ENCODE data around the gene DOCK11. TPM values are rescaled to one million over a fixed set of nuclear protein-coding genes. Genes with fewer than 3 reads are reported as not detected.
"Not testable (repeated sequence)": the region's sequence is repeated elsewhere in the genome, so short reads cannot be mapped to it uniquely, and the experiment has no call there.

DOCK11 gene
- 17.3 and 18.0 TPM in 2 replicates for total RNA-seq (2014; rRNA removed; shearing (Covaris generic))

DNA sequence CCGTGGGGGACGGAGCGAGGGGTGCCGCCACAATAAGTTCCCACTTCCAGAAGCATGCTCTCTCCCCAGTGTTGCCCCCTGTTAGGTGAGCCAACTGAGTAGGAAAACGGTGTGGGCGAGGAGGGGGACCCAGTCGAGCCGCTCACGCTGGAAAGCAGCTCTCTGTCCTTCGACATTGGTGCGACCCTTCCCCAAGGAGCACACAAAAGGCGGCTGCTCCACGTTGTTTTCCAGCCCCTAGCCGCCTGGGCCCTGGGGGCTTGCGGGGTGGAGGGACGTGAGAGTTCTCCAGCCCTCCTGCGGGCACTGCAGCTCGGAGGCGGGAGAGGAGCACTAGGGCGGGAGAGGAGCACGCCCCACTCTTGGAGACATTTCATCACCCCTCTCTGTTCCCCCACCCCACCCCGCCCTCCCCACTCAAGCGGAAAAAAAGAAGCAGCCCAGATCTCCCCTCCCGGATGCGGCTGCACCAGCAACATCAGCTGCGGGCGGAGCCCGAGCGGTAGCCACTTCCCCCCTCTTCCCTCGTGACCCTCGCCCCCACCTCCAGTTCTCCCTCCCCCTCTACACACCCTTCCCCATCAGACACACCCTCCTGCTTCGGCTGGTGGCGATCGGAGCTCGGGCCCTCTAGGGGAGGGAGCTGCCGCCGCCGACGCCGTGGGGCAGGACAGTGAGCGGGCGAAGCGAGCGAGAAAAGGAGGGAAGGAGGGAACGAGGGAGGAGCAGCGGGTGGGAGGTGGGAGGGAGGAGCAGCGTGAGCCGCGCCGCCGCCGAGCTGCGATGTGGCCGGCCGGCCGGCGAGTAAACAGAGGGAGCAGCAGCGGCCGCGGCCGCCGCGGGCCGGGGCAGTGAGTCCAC, at the start of gene DOCK11:
DOCK11 (plus strand) TSS at position 755 of the 861 bp plus-strand sequence. CDS start 157 bp downstream, outside the sequence.
- Histone ChIP-seq H3K4me1 (peaks cover 14% of the 10 kb centered on the region), H3K9me3 (replicated peaks) (no peaks in the 10 kb centered on the region), H3K4me3 (peak within 1 kb of the TSS; percentile 82), H3K36me3 (no peaks in the 10 kb centered on the region), H3K27ac (peak within 1 kb of the TSS; percentile 32; the same call in 1 of the 2 replicates), H3K27me3 (no peaks in the 10 kb centered on the region)
- peak; percentile 82 to 84 for DNase-seq

DNA sequence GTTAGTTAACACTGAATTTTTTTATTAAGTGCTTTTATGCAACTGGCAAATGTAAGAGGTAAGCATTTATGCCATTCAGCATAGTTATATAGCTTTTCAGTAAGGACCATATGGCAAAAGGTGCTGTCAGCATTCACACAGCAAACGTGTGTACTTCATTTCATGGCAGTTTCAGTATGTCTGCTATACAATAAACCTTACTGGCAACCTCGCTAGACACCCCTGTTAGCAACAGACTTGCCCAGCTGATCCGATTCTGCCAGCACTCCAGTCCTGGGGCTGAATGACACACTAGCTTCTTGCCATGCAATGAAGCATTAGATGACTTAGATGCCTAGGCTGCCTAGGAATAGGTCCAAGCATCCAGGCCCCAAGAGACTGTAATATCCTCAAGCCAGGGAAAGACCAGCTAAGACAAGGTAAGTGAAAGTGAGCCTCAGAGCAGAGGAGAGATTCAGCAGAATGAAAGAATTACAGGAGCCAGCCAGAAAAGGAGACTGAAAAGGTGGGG, 47.3 kb upstream of the DOCK11 start:
- Histone ChIP-seq H3K36me3 (peaks cover 13% of the 10 kb centered on the region), H3K27me3 (no peaks in the 10 kb centered on the region), H3K4me3 (no peak overlapping the region), H3K27ac (no peak overlapping the region), H3K9me3 (replicated peaks) (no peaks in the 10 kb centered on the region), H3K4me1 (no peaks in the 10 kb centered on the region)
- DNase-seq = no peak

DNA sequence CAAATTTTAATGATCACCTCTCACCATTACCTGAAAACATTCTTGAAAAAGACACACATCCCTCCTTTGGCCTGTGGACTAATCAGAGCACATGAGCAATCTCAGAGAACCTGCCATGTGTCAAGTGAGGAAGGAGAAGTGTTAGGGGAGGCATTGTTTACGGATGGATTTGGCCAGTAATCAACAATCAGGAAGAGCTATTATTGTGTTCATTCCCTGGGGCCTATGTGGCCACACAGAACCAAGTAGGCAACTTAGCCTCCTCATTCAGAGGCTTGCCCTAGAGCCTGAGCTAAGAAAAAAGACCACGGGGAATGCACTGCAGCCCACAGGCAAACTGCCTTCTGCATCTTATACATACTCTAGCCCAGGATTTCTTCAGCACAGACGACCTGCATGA, 40.6 kb upstream of the DOCK11 start:
- H3K27ac ChIP-seq = no peak overlapping the region
- H3K36me3 ChIP-seq = peaks cover 6% of the 10 kb centered on the region; the same call in 1 of the 2 replicates
- H3K27me3 ChIP-seq = no peaks in the 10 kb centered on the region
- DNase-seq = peak in 1 of 2 experiments; percentile 5
- no peaks in the 10 kb centered on the region for H3K4me1 ChIP-seq
- H3K9me3 ChIP-seq (replicated peaks) = no peaks in the 10 kb centered on the region
- H3K4me3 ChIP-seq = no peak overlapping the region

DNA sequence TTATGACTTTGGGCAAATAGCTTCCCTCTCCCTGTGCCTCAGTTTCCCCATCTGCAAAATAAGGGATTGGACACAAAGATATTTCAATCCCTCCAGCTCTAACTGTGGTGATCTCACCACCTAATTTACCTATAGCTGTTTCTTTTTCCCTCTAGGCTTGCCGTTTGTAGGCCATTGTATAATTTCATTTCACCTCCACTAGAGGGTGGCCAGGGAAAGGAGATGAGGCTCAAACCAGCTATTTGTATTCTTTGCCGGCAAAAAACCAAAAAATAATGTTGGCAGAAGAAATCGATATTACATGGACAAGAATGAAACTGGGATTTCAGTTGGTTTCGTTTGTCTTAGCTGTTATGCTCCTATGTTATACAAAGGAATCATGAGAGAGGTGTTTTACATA, 36.1 kb upstream of the DOCK11 start:
- Histone ChIP-seq H3K27ac (no peak overlapping the region), H3K27me3 (no peaks in the 10 kb centered on the region), H3K9me3 (replicated peaks) (no peaks in the 10 kb centered on the region), H3K4me1 (no peaks in the 10 kb centered on the region), H3K36me3 (no peaks in the 10 kb centered on the region), H3K4me3 (no peak overlapping the region)
- DNase-seq = peak; percentile 22 to 57

DNA sequence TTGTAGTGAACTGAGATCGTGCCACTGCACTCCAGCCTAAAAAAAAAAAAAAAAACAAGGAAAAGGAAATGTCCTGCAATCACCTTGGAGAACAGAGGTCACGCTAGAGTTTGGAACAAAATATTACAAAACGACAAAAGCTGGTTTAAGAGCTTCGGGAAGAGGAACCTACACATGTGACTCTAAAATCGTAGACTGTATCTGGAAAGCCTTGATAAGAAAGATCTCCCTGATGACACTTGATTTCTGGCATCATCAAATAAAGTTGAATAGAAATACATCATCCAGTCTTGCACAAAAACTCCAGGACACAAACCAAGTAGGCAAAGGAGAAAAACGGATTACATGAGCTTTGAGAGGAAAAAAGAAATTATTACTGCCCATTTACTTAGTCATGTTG, 31.1 kb upstream of the DOCK11 start:
- no peak for DNase-seq
- Histone ChIP-seq H3K27me3 (no peaks in the 10 kb centered on the region), H3K9me3 (replicated peaks) (no peaks in the 10 kb centered on the region), H3K27ac (no peak overlapping the region), H3K36me3 (no peaks in the 10 kb centered on the region), H3K4me1 (no peaks in the 10 kb centered on the region), H3K4me3 (no peak overlapping the region)

DNA sequence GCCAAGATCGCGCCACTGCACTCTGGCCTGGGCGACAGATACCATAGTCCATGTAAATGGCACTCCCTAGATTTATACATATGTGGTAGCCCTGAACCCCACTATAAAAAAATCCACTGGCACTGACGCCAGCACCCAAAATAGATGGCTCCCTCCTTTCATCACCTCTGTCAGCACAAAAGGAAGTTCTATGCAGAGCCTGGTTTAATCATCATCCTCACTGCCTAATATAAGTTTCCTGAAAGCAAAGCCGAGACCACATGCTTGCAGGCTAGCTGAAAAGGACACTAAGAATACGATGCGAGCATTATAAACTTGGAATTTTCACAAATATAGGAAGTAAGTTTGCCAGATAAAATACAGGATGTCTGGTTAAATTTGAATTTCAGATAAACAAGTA, 27.5 kb upstream of the DOCK11 start:
- H3K36me3 ChIP-seq = no peaks in the 10 kb centered on the region
- H3K27ac ChIP-seq = no peak overlapping the region
- no peak overlapping the region for H3K4me3 ChIP-seq
- no peaks in the 10 kb centered on the region for H3K27me3 ChIP-seq
- no peak for DNase-seq
- no peaks in the 10 kb centered on the region for H3K4me1 ChIP-seq
- H3K9me3 ChIP-seq (replicated peaks) = no peaks in the 10 kb centered on the region

DNA sequence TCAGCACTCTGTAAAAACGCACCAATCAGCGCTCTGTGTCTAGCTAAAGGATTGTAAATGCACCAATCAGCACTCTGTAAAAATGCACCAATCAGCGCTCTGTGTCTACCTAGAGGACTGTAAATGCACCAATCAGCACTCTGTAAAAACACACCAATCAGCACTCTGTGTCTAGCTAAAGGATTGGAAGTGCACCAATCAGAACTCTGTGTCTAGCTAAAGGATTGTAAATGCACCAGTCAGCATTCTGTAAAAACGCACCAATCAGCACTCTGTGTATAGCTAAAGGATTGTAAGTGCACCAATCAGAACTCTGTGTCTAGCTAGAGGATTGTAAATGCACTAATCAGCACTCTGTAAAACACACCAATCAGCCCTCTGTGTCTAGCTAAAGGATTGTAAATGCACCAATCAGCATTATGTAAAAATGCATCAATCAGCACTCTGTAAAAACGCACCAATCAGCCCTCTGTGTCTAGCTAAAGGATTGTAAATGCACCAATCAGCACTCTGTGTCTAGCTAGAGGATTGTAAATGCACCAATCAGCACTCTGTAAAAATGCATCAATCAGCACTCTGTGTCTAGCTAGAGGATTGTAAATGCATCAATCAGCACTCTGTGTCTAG, 24.8 kb upstream of the DOCK11 start:
- H3K27ac ChIP-seq; H3K36me3 ChIP-seq; H3K27me3 ChIP-seq; H3K4me3 ChIP-seq; H3K9me3 ChIP-seq (replicated peaks); DNase-seq; H3K4me1 ChIP-seq: not testable (repeated sequence)

DNA sequence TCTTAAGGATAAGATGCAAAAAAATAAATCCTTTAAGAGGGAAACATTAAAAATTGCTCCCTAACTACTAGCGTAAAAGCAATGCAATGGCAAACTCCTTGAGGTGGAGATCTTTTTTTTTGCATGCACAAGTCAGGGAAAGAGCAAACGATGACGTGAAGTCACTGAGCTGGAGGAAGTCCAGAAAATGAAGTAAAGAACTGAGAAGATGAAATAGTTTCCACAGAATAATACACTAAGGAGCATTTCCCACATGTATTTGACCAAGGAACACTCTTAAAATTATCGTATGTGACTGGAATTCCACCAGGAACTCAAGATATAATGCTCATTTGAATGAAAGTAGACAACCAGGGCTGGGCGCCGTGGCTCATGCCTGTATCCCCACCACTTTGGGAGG, 21.0 kb upstream of the DOCK11 start:
- Histone ChIP-seq H3K36me3 (no peaks in the 10 kb centered on the region), H3K27me3 (no peaks in the 10 kb centered on the region), H3K4me1 (no peaks in the 10 kb centered on the region), H3K9me3 (replicated peaks) (no peaks in the 10 kb centered on the region), H3K27ac (no peak overlapping the region), H3K4me3 (no peak overlapping the region)
- no peak for DNase-seq

DNA sequence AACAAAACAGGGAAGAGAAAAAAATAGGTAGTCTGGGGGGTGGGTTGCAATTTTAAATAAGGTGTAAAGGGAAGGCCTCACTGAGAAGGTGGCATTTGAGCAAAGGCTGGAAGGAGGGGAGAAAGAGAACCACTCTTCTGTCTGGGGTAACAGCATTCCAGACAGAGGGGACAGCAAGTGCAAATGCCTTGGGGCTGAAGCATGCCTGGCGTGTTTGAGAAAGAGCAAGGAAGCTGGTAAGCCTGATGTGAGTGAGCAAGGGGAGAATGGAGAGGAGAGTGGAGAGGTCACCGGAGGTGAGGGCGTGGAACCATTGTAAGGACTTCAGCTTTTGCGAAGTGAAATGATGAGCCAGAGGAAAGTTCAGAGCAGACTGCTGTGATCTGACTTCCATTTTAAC, 19.7 kb upstream of the DOCK11 start:
- H3K4me1 ChIP-seq = no peaks in the 10 kb centered on the region
- DNase-seq = no peak

DNA sequence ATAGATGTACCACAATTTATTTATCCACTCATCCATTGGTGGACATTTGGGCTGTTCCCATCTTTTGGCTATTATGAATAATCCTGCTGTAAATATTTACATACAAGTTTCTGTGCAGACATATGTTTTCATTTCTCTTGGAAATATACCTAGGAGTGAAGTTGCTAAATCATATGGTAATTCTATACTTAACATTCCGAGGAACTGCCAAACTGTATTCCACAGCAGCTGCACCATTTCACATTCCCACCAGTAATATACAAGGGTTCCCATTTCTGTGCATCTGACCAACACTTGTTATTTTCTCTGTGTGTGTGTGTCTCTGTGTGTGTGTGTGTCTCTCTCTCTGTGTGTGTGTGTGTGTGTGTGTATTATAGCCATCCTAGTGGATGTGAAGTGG, 15.4 kb upstream of the DOCK11 start:
- peak in 1 of 2 experiments; percentile 26 for DNase-seq
- H3K9me3 ChIP-seq (replicated peaks) = no peaks in the 10 kb centered on the region
- no peaks in the 10 kb centered on the region for H3K4me1 ChIP-seq
- H3K36me3 ChIP-seq = no peaks in the 10 kb centered on the region
- H3K27ac ChIP-seq = no peak overlapping the region
- H3K4me3 ChIP-seq = no peak overlapping the region
- no peaks in the 10 kb centered on the region for H3K27me3 ChIP-seq

More for the DNA sequence above, 19.7 kb upstream of the DOCK11 start:
- H3K27ac ChIP-seq = no peak overlapping the region
- H3K9me3 ChIP-seq (replicated peaks) = no peaks in the 10 kb centered on the region
- H3K36me3 ChIP-seq = no peaks in the 10 kb centered on the region
- H3K27me3 ChIP-seq = no peaks in the 10 kb centered on the region
- H3K4me3 ChIP-seq = no peak overlapping the region

DNA sequence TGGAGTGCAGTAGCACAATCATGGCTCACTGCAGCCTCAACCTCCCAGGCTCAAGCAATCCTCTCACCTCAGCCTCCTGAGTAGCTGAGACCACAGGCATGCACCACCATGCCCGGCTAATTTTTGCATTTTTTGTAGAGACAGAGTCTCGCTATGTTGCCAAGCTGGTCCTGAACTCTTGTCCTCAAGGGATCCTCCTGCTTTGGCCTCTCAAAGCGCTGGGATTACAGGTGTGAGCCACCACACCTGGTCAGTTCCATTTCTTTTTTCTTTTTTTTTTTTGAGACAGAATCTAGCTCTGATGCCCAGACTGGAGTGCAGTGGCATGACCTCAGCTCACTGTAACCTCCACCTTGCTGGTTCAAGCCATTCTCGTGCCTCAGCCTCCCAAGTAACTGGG, 13.2 kb upstream of the DOCK11 start:
- not testable (repeated sequence) for H3K27ac ChIP-seq; H3K36me3 ChIP-seq; DNase-seq; H3K4me3 ChIP-seq; H3K4me1 ChIP-seq; H3K27me3 ChIP-seq; H3K9me3 ChIP-seq (replicated peaks)

DNA sequence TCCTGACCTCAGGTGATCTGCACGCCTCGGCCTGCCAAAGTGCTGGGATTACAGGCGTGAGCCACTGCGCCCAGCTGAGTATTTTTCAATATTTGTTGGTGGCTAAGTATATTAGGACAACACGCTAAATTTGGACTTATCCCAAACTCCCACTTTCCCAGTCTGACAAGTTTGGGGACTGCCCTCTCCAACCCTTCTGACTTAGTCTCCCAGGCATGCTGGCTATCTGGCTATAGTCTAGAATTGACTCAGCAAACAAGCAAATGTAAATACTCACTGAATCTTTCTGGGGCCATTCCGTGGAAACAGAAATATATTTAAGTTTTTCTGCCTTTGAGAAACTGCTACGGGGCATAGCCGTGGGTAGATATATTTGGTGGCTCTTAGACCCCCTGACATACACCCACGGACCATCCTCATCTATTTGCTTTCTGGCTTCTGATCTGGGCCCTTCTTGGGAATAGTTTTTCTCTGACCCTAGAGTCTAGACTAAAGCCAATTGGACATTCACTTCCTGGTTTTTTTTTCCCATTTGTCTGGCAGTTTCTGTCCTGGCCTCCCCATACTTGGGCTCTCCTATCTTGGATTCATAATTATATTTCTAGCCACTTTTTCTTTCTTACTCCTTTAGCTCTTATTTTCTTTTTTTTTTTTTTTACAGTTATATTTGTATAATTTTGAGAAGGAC, 11.3 kb upstream of the DOCK11 start:
- H3K27ac ChIP-seq = no peak overlapping the region
- no peaks in the 10 kb centered on the region for H3K36me3 ChIP-seq
- H3K4me3 ChIP-seq = no peak overlapping the region
- no peaks in the 10 kb centered on the region for H3K9me3 ChIP-seq (replicated peaks)
- no peaks in the 10 kb centered on the region for H3K4me1 ChIP-seq
- DNase-seq = no peak
- no peaks in the 10 kb centered on the region for H3K27me3 ChIP-seq

DNA sequence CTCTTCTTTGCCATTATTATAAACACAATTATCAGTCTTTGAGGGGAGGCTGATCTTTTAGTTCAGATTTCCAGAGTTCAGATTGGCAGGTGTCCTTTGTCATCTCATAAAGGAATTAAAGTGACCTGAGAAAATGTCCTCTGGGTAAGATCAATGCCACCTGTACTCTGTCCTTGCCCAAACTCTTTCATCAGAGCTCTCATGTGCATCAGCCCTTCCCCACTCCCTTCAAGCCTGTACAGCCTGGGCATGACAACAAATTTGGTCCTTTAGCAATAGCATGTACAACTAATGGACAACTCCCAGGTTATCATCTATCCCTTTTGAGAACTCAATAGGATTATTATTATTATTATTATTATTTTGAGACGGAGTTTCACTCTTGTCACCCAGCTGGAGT, 8.9 kb upstream of the DOCK11 start:
- H3K27ac ChIP-seq; H3K36me3 ChIP-seq; H3K27me3 ChIP-seq; DNase-seq; H3K9me3 ChIP-seq (replicated peaks); H3K4me3 ChIP-seq; H3K4me1 ChIP-seq: not testable (repeated sequence)

DNA sequence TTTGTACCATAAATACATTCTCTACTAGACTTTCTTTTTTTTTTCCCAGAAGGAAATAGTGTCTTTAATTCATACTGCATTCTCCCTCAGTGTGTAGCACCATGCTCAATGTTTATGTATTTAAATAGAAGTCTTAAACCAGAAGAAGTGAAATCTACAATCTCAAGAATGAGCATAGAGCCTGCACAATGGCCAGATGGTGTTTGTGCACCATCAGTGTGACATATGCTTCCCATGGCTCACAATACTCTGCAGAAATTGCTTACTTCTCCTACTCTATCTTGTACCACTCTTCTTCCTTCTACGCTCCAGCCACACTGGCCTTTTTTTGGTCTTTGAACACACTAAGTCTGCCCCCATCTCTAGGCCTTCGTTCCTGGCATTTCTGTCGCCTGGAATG, 2.6 kb upstream of the DOCK11 start:
- no peak overlapping the region for H3K4me3 ChIP-seq
- no peaks in the 10 kb centered on the region for H3K27me3 ChIP-seq
- H3K9me3 ChIP-seq (replicated peaks) = no peaks in the 10 kb centered on the region
- H3K36me3 ChIP-seq = no peaks in the 10 kb centered on the region
- H3K4me1 ChIP-seq = peaks cover 1% of the 10 kb centered on the region
- no peak for DNase-seq
- no peak overlapping the region for H3K27ac ChIP-seq
